IMR-90 (cell line): ENCODE results near the gene PALM. TPM values are rescaled to one million over a fixed set of nuclear protein-coding genes. Genes with fewer than 3 reads are reported as not detected.

Experiments used
- ATAC-seq: fragments of 200-7000 bp; cut with Tn5 transposase; 2 replicates; pipeline ENCODE4 v1.9.1; 2020; ENCODE audit warnings: low read depth, mild to moderate bottlenecking, moderate library complexity
- BruUV-seq: library from RNA; stranded (reverse); fragments of 400-500 nt; replicated peaks from 2 replicates; lab custom pipeline; 2021; lab: Mats Ljungman, UMichigan
- CTCF ChIA-PET: fragments of 300-600 bp; formaldehyde crosslinking; extraction: SDS; loops from one replicate; lab custom pipeline; 2021; ENCODE audit warnings: antibody characterized with exemption; lab: Yijun Ruan, JAX
- POLR2A ChIA-PET: fragments of 300-600 bp; sonication (Branson Sonifier 250); formaldehyde crosslinking; loops from one replicate; lab custom pipeline; 2022; ENCODE audit warnings: antibody characterized with exemption; ENCODE audit not compliant: unreplicated experiment; lab: Charles Lee
- DNase-seq: peaks from one replicate; pipeline ENCODE4 v3.0.0; 2013
- H2AFZ ChIP-seq: replicated peaks from 2 replicates; pipeline ENCODE3; 2013; ENCODE audit warnings: low read length, mild to moderate bottlenecking; ENCODE audit not compliant: poor library complexity
- H2AK5ac ChIP-seq: 2 replicates; pipeline ENCODE4 v1.6.1; 2013; ENCODE audit warnings: low read depth, low read length, inconsistent platforms
- H2AK9ac ChIP-seq: replicated peaks from 2 replicates; pipeline ENCODE3; 2013; ENCODE audit warnings: mild to moderate bottlenecking, low read depth, low read length, moderate library complexity; ENCODE audit not compliant: poor library complexity
- H2BK120ac ChIP-seq: 2 replicates; pipeline ENCODE4 v1.6.1; 2013; ENCODE audit warnings: low read depth, low read length, inconsistent platforms
- H2BK15ac ChIP-seq: 3 replicates; pipeline ENCODE4 v1.6.1; 2013; ENCODE audit warnings: low read depth, low read length, inconsistent platforms
- H2BK20ac ChIP-seq: 2 replicates; pipeline ENCODE4 v1.6.1; 2013; ENCODE audit warnings: low read depth, mild to moderate bottlenecking, inconsistent platforms, low read length, moderate library complexity
- H2BK5ac ChIP-seq: 2 replicates; pipeline ENCODE4 v1.6.1; 2013; ENCODE audit warnings: mild to moderate bottlenecking, low read depth, low read length, inconsistent platforms; ENCODE audit not compliant: poor library complexity, severe bottlenecking
- H3K14ac ChIP-seq: replicated peaks from 2 replicates; pipeline ENCODE4 v1.6.1; 2013; ENCODE audit warnings: low read depth, low read length, inconsistent platforms
- H3K18ac ChIP-seq: 2 replicates; pipeline ENCODE4 v1.6.1; 2013; ENCODE audit warnings: low read depth, low read length, control low read depth
- H3K23ac ChIP-seq: 2 replicates; pipeline ENCODE4 v1.6.1; 2013; ENCODE audit warnings: low read depth, low read length, inconsistent platforms
- H3K27ac ChIP-seq: 2 replicates; pipeline ENCODE4 v1.5.1; 2013; ENCODE audit warnings: mild to moderate bottlenecking, control low read depth, low read length; ENCODE audit not compliant: insufficient read depth
- H3K27me3 ChIP-seq: 2 replicates; pipeline ENCODE4 v1.6.1; 2013; ENCODE audit warnings: low read length; ENCODE audit not compliant: control insufficient read depth, insufficient read depth
- H3K36me3 ChIP-seq: 2 replicates; pipeline ENCODE4 v1.6.1; 2013; ENCODE audit warnings: low read length, mixed read lengths; ENCODE audit not compliant: control insufficient read depth, insufficient read depth
- H3K4ac ChIP-seq: 2 replicates; pipeline ENCODE4 v1.6.1; 2013; ENCODE audit warnings: low read depth, low read length, inconsistent platforms
- H3K4me1 ChIP-seq: 2 replicates; pipeline ENCODE4 v1.6.1; 2013; ENCODE audit warnings: low read length, mixed read lengths; ENCODE audit not compliant: control insufficient read depth, insufficient read depth
- H3K4me2 ChIP-seq: 2 replicates; pipeline ENCODE4 v1.6.1; 2013; ENCODE audit warnings: low read depth, mild to moderate bottlenecking, control low read depth, low read length, moderate library complexity
- H3K4me3 ChIP-seq: 2 replicates; pipeline ENCODE4 v1.5.1; 2013; ENCODE audit warnings: low read depth, mild to moderate bottlenecking, control low read depth, low read length, moderate library complexity; ENCODE audit not compliant: insufficient read depth
- H3K56ac ChIP-seq: 2 replicates; pipeline ENCODE4 v1.6.1; 2013; ENCODE audit warnings: low read length, inconsistent platforms; ENCODE audit not compliant: insufficient read depth; ENCODE audit errors: extremely low read depth
- H3K79me1 ChIP-seq, 2 experiments: 2 replicates each; pipeline ENCODE4 v1.6.1; 2013; ENCODE audit warnings: low read length in 2 of 2, inconsistent platforms in 1 of 2, low read depth in 1 of 2
- H3K9ac ChIP-seq: 2 replicates; pipeline ENCODE4 v1.6.1; 2013; ENCODE audit warnings: low read depth, low read length, control low read depth
- H3K9me1 ChIP-seq: 2 replicates; pipeline ENCODE4 v1.6.1; 2013; ENCODE audit warnings: low read length, inconsistent platforms; ENCODE audit not compliant: insufficient read depth
- H3K9me3 ChIP-seq: 2 replicates; pipeline ENCODE4 v1.6.1; 2013; ENCODE audit warnings: low read length; ENCODE audit not compliant: control insufficient read depth, insufficient read depth
- H4K20me1 ChIP-seq: 2 replicates; pipeline ENCODE4 v1.6.1; 2013; ENCODE audit warnings: low read length, inconsistent platforms; ENCODE audit not compliant: insufficient read depth
- H4K5ac ChIP-seq: 2 replicates; pipeline ENCODE4 v1.6.1; 2013; ENCODE audit warnings: mild to moderate bottlenecking, low read depth, low read length, control low read depth
- H4K8ac ChIP-seq, 2 experiments: 2 replicates each; pipeline ENCODE4 v1.6.1; 2013; ENCODE audit warnings: low read depth in 2 of 2, low read length in 2 of 2, control low read depth in 1 of 2, inconsistent platforms in 1 of 2
- H4K91ac ChIP-seq: 2 replicates; pipeline ENCODE4 v1.6.1; 2013; ENCODE audit warnings: low read depth, low read length, inconsistent platforms; ENCODE audit not compliant: insufficient read depth
- BHLHE40 ChIP-seq: fragments of 150-350 bp; IDR thresholded peaks from 2 replicates; pipeline ENCODE4 v1.6.1; 2016; ENCODE audit warnings: mild to moderate bottlenecking, low read depth, low read length
- CHD1 ChIP-seq: IDR thresholded peaks from 2 replicates; pipeline ENCODE4 v1.6.1; 2012; ENCODE audit warnings: low read depth, low read length, improper control_type of control experiment
- FOS ChIP-seq: fragments of 150-350 bp; IDR thresholded peaks from 2 replicates; pipeline ENCODE4 v1.6.1; 2016; ENCODE audit warnings: low read depth, low read length
- RFX5 ChIP-seq: IDR thresholded peaks from 2 replicates; pipeline ENCODE4 v1.8.0; 2012; ENCODE audit warnings: low read depth, mild to moderate bottlenecking, low read length, moderate library complexity
- WGBS, 2 experiments: methylation state at CpG; one replicate each; pipeline versions ENCODE4 v1.1.5 to v1.1.7; 2013; ENCODE audit warnings: missing lambda C conversion rate in 2 of 2; ENCODE audit not compliant: insufficient read length in 1 of 2; ENCODE audit errors: extremely low coverage in 2 of 2; 5-methylcytosine and 5-hydroxymethylcytosine counted together
- dilution Hi-C: fragments of 300-500 bp; cut with HindIII; formaldehyde crosslinking; loops from one replicate; pipeline ENCODE4 v1.14.3; 2018; ENCODE audit warnings: low sequenced_read_pairs; ENCODE audit not compliant: unreplicated experiment
- in situ Hi-C: fragments of 300-500 bp; cut with MboI; formaldehyde crosslinking; loops from 3 replicates; pipeline ENCODE4 v1.14.3; 2019; ENCODE audit warnings: low sequenced_read_pairs, inconsistent platforms, mixed read lengths
- intact Hi-C: fragments of 100-400 bp; cut with micrococcal nuclease; formaldehyde crosslinking; loops from 2 replicates; pipeline ENCODE4 v1.10.0; 2022
- polyA plus RNA-seq, 3 experiments: library from polyadenylated mRNA; depleted of rRNA; stranded (reverse); fragments of >200 nt; gene quantifications; 2 replicates each; pipeline ENCODE4 v1.2.3, GENCODE V29; 2012; ENCODE audit warnings: low replicate concordance in 1 of 3
- total RNA-seq: library from RNA; depleted of rRNA; stranded (reverse); fragments of >200 nt; gene quantifications from 2 replicates; pipeline ENCODE4 v1.2.3, GENCODE V29; 2012
- TF ChIP-seq, protein P1 (sequence below): fragments of 150-350 bp; IDR thresholded peaks from 2 replicates; pipeline ENCODE4 v1.6.1; 2016; ENCODE audit warnings: low read depth, mild to moderate bottlenecking, low read length, moderate library complexity, borderline replicate concordance

PALM gene
- total and polyA plus RNA-seq, 2 of the 4 experiments (the other 2 are of a cell fraction): 2.2 to 7.4 TPM

- no peak overlapping the region for H3K14ac ChIP-seq
- H3K36me3 ChIP-seq: no peaks in the 10 kb centered on the region
- H3K4me1 ChIP-seq: peaks cover 15% of the 10 kb centered on the region
- TF ChIP-seq FOS (no peak), BHLHE40 (no peak), CHD1 (no peak), RFX5 (no peak)
- TF ChIP-seq, protein P1, sequence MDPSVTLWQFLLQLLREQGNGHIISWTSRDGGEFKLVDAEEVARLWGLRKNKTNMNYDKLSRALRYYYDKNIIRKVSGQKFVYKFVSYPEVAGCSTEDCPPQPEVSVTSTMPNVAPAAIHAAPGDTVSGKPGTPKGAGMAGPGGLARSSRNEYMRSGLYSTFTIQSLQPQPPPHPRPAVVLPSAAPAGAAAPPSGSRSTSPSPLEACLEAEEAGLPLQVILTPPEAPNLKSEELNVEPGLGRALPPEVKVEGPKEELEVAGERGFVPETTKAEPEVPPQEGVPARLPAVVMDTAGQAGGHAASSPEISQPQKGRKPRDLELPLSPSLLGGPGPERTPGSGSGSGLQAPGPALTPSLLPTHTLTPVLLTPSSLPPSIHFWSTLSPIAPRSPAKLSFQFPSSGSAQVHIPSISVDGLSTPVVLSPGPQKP: no peak
- no peak overlapping the region for H2AK9ac ChIP-seq
- no peak overlapping the region for H3K56ac ChIP-seq
- 0 out of 2 replicates have a peak, but pooled peaks cover 3% of the 10 kb centered on the region for H4K20me1 ChIP-seq
- no peak overlapping the region for H2BK120ac ChIP-seq
- H2BK15ac ChIP-seq: no peak overlapping the region
- no peak overlapping the region for H4K91ac ChIP-seq
- peaks cover 7% of the 10 kb centered on the region; the same call in 1 of the 2 replicates for H3K9me1 ChIP-seq
- H3K27me3 ChIP-seq: no peaks in the 10 kb centered on the region; the same call in 1 of the 2 replicates
- no peak overlapping the region for H3K18ac ChIP-seq
- in situ Hi-C loops (no loop called here), intact Hi-C loops (no loop called here), dilution Hi-C loops (no loop called here)
- WGBS, 2 experiments: 99% methylated on average over 8 of the region's 15 CpGs; no CpG with 5 or more reads in 1 of the 2 experiments
- no peak overlapping the region for H4K5ac ChIP-seq
- peak overlapping the region; percentile 39 for H2AK5ac ChIP-seq
- no TSS peak for BruUV-seq
- ATAC-seq (no peak), DNase-seq (no peak)
- H2AFZ ChIP-seq: no peak overlapping the region
- H3K23ac ChIP-seq: no peak overlapping the region
- ChIA-PET CTCF (no interaction called here), POLR2A (no interaction called here)
- no peak overlapping the region for H3K4ac ChIP-seq
- H3K4me3 ChIP-seq: no peak overlapping the region
- no peak overlapping the region for H4K8ac ChIP-seq
- H3K9ac ChIP-seq: no peak overlapping the region
- no peak overlapping the region for H3K27ac ChIP-seq
- H3K4me2 ChIP-seq: no peak overlapping the region
- no peak overlapping the region for H2BK20ac ChIP-seq
- no peaks in the 10 kb centered on the region for H3K79me1 ChIP-seq
- H3K9me3 ChIP-seq: peaks cover 11% of the 10 kb centered on the region; the same call in 1 of the 2 replicates
- no peak overlapping the region for H2BK5ac ChIP-seq
Observed at GRCh38 chr19:755063-755462, 46.3 kb downstream of the PALM start.
